BLaER1 (cell line): ENCODE results near the gene TUNAR.
A peak's percentile ranks its signal among the peaks of the same experiment; 100 is the strongest.

Source experiments
- H3K27ac ChIP-seq: shearing (Covaris generic); formaldehyde crosslinking; 2 replicates; pipeline ENCODE4 v1.8.1; 2022
- H3K27me3 ChIP-seq: shearing (Covaris generic); formaldehyde crosslinking; 2 replicates; pipeline ENCODE4 v1.8.1; 2022
- H3K36me3 ChIP-seq: shearing (Covaris generic); formaldehyde crosslinking; 2 replicates; pipeline ENCODE4 v1.8.1; 2022
- H3K4me1 ChIP-seq: shearing (Covaris generic); formaldehyde crosslinking; 2 replicates; pipeline ENCODE4 v1.8.1; 2022
- H3K4me2 ChIP-seq: shearing (Covaris generic); formaldehyde crosslinking; 2 replicates; pipeline ENCODE4 v1.8.1; 2022
- H3K4me3 ChIP-seq: shearing (Covaris generic); formaldehyde crosslinking; 2 replicates; pipeline ENCODE4 v1.8.1; 2022
- H3K9ac ChIP-seq: shearing (Covaris generic); formaldehyde crosslinking; 2 replicates; pipeline ENCODE4 v1.8.1; 2022
- H3K9me3 ChIP-seq: shearing (Covaris generic); formaldehyde crosslinking; 2 replicates; pipeline ENCODE4 v1.8.1; 2022
- H4K20me1 ChIP-seq: shearing (Covaris generic); formaldehyde crosslinking; 2 replicates; pipeline ENCODE4 v1.8.1; 2022
- Cebpa-rat ChIP-seq: shearing (Covaris generic); IDR thresholded peaks from 2 replicates; pipeline ENCODE4 v1.8.1; 2022

Gene TUNAR

DNA sequence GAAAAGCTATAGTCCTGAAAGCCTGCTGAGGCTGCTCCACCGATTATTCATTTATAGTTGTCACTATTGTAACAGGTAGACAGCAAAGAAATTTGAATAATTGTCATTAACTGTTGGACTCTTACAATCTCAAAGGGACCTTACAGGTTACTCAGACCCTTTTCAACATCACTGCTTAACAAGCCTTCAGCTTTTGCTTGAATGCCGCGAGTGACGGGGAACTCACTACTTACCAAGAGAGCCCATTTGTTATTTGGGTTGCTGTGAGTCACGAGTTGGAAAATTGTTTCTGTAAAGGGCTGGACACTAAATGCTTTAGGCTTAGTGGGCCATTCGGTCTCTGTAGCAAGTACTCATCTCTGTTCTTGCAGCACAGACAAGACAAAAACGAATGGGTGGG, 5.9 kb upstream of the TUNAR start:
- no peak for TF ChIP-seq Cebpa-rat
- no peak overlapping the region for H3K4me3 ChIP-seq
- peaks cover 22% of the 10 kb centered on the region for H3K27me3 ChIP-seq

DNA sequence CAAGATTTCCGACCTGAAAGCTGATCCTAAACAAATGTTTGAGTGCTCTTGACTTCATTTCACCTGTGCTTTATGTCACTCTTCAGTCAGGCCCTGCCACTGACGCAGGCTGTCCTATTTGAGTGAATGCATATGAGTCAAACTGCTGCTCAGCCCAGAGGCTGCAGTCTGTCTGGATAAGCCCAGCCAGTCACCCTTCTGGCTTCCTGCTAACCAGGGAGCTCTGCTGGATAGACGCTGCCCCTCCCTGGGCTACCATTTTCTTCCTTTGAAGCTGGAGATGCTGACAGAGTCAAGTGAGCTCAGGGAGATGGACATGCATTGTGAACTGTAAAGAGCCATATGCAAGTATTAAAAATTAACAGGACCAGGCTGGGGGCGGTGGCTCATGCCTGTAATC, 5.1 kb upstream of the TUNAR start:
- H3K4me2 ChIP-seq: no peak overlapping the region
- H3K27ac ChIP-seq: no peak overlapping the region
- no peaks in the 10 kb centered on the region; the same call in 1 of the 2 replicates for H4K20me1 ChIP-seq
- no peaks in the 10 kb centered on the region for H3K36me3 ChIP-seq
- TF ChIP-seq Cebpa-rat: no peak
- no peak overlapping the region for H3K4me3 ChIP-seq
- H3K27me3 ChIP-seq: peaks cover 29% of the 10 kb centered on the region
- H3K4me1 ChIP-seq: 0 out of 2 replicates have a peak, but pooled peaks cover 4% of the 10 kb centered on the region
- no peak overlapping the region for H3K9ac ChIP-seq
- no peaks in the 10 kb centered on the region for H3K9me3 ChIP-seq

More for the DNA sequence above, 5.9 kb upstream of the TUNAR start:
- H3K4me1 ChIP-seq: 0 out of 2 replicates have a peak, but pooled peaks cover 3% of the 10 kb centered on the region
- H3K4me2 ChIP-seq: no peak overlapping the region
- H3K9ac ChIP-seq: no peak overlapping the region
- no peaks in the 10 kb centered on the region for H3K9me3 ChIP-seq
- H4K20me1 ChIP-seq: no peaks in the 10 kb centered on the region; the same call in 1 of the 2 replicates
- no peaks in the 10 kb centered on the region for H3K36me3 ChIP-seq
- H3K27ac ChIP-seq: no peak overlapping the region

DNA sequence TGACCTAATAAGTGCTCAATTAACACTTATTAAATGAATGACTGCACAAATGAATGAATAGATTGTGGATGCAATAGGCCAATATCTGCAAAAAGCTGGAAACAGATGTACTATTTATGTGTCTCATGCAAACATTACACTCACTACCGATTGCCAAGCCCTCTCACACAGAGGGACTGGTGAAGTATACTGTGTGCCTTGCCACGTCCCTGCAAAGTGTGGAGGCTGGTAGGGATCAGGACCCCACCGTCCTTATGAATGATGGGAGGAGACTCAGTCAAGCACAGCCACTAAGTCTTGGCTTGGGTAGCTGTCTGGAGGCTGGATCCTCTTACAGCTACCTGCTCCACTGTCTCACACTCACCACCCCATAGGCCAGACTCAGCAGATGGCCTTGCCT, 3.9 kb upstream of the TUNAR start:
- H3K4me2 ChIP-seq: no peak overlapping the region
- H3K36me3 ChIP-seq: no peaks in the 10 kb centered on the region
- no peaks in the 10 kb centered on the region; the same call in 1 of the 2 replicates for H4K20me1 ChIP-seq
- no peak overlapping the region for H3K9ac ChIP-seq
- no peak overlapping the region for H3K27ac ChIP-seq
- H3K27me3 ChIP-seq: peaks cover 41% of the 10 kb centered on the region
- peaks cover 14% of the 10 kb centered on the region for H3K4me1 ChIP-seq
- H3K9me3 ChIP-seq: no peaks in the 10 kb centered on the region
- H3K4me3 ChIP-seq: no peak overlapping the region
- TF ChIP-seq Cebpa-rat: no peak

DNA sequence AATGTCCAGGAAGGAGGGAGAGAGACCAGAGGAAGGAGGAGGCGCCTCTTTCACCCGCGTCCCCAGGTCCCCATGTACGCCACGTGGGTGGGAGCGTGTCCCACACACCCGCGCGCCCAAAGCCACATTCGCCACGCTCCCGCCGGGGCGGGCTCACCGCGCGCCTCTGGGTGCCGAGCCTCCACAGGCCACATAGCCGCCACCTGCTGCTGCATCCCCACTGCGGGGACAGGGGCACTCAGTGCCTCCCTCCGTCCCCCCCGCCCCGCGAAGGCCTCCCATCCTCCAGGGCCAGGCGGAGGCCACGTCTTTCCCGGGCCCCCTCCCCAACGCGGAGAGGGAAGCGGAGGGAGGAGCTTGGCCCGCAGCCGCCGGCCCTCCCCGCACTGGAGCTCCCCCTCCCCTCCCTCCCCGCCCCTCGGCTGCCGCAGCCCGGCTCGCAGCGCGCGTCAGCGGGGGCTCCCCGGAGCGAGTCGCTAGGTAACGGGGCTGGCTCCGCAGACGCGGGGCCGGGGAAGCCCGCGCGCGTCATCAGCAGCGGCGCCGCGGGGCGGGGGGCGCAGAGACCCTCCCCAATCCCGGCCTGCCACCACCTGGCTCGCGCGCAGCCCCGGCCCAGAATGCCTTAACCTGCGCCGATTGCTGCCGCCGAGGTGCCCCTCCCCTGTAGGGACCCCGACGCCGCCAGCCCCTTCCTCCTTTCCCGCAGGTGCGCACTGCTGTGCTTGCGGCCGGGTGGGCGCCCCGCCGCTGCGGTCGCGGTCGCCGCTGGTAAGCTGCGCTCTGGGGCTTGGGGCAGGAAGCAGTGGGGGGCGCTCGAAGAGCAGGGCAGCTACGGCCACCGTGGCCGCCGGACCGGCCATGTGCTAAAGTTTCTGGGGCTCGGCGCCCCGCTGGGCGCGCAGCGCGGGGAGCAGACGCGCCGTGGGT, 536 bp upstream of the TUNAR start:
- TF ChIP-seq Cebpa-rat: no peak
- H3K9ac ChIP-seq: peak overlapping the region; percentile 70
- peak overlapping the region; percentile 79 for H3K4me3 ChIP-seq
- peaks cover 26% of the 10 kb centered on the region for H3K4me1 ChIP-seq
- H3K27ac ChIP-seq: peak overlapping the region; percentile 72
- no peaks in the 10 kb centered on the region for H3K36me3 ChIP-seq
- peaks cover 14% of the 10 kb centered on the region; the same call in 1 of the 2 replicates for H4K20me1 ChIP-seq
- no peaks in the 10 kb centered on the region for H3K9me3 ChIP-seq
- H3K27me3 ChIP-seq: peaks cover 59% of the 10 kb centered on the region
- peak overlapping the region; percentile 96 for H3K4me2 ChIP-seq

DNA sequence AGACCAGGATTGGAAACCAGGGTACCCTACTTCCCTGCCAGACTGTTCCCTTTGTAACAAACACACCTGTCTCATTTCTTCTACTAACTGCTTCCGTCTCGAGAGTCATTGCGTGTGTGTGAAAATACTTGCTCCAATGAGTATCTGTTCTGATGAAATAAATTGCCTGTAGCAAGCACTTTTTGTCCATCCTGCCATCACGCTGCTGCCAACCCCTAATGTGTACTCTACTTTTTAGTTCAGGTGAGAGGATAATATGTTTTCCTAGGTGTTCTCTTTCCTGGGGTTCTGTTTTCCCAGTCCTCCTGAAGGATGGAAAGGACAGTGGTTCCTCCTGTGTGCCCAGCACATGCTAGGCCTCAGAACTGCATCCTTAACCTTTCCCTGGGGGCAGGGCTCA, 1.0 kb downstream of the TUNAR start:
- H3K4me3 ChIP-seq: peak overlapping the region; percentile 79
- H3K27me3 ChIP-seq: peaks cover 65% of the 10 kb centered on the region
- 0 out of 2 replicates have a peak overlapping the region, but pooled peaks have one; percentile 70 for H3K9ac ChIP-seq
- no peak for TF ChIP-seq Cebpa-rat
- H3K4me1 ChIP-seq: peaks cover 35% of the 10 kb centered on the region
- H4K20me1 ChIP-seq: peaks cover 14% of the 10 kb centered on the region; the same call in 1 of the 2 replicates
- no peaks in the 10 kb centered on the region for H3K9me3 ChIP-seq
- no peaks in the 10 kb centered on the region for H3K36me3 ChIP-seq
- H3K27ac ChIP-seq: no peak overlapping the region
- H3K4me2 ChIP-seq: peak overlapping the region; percentile 96

DNA sequence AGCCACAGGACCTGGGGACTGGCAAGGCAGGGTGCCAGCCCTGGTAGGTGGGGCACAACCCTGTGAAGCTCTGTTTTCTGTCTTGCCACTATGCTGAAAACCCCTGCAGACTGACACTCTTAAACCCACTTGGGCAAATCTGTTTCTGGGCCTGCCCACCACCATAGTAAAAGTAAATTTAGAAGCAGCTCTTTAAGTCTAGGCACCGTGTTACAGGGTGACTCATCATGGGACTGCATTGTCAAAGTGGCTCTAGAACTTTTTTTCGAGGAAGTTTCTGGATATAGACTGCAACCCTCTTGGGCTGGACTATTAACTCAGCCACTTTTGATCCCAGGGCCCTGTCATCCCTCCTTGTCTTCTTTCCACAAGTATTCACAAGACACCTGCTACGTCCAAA, 7.7 kb downstream of the TUNAR start:
- Histone ChIP-seq H3K9me3 (no peaks in the 10 kb centered on the region), H3K27me3 (peaks cover 10% of the 10 kb centered on the region; the same call in 1 of the 2 replicates), H3K4me2 (no peak overlapping the region), H3K27ac (no peak overlapping the region), H3K4me3 (no peak overlapping the region), H4K20me1 (0 out of 2 replicates have a peak, but pooled peaks cover 7% of the 10 kb centered on the region), H3K9ac (no peak overlapping the region), H3K36me3 (no peaks in the 10 kb centered on the region), H3K4me1 (peaks cover 80% of the 10 kb centered on the region)
- TF ChIP-seq Cebpa-rat: no peak

DNA sequence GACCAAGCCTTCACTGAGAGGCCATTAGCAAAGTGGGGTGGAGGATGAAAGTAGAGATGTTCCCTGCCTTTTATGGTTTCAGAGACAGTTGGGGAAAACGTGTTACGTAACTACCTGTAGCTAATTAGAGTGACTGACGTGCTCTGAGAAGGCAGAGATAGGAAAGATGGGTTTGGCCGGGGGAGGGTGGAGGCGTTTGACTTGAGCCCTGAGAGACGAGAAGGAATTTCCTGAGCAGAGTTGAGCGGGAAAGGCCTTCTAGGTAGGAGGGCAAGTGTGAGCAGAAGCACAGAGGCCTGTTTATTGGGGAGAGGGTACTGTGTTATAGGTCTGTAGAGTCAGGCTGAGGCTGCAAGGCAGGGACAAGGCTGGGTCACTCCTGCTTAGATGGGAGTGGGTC, 8.6 kb downstream of the TUNAR start:
- H3K27ac ChIP-seq: 0 out of 2 replicates have a peak overlapping the region, but pooled peaks have one; percentile 33
- no peaks in the 10 kb centered on the region for H3K36me3 ChIP-seq
- H3K4me3 ChIP-seq: no peak overlapping the region
- H3K4me2 ChIP-seq: peak overlapping the region; percentile 23
- H3K4me1 ChIP-seq: peaks cover 89% of the 10 kb centered on the region
- H3K9ac ChIP-seq: no peak overlapping the region
- TF ChIP-seq Cebpa-rat: no peak
- 0 out of 2 replicates have a peak, but pooled peaks cover 5% of the 10 kb centered on the region for H4K20me1 ChIP-seq
- H3K27me3 ChIP-seq: peaks cover 10% of the 10 kb centered on the region; the same call in 1 of the 2 replicates
- H3K9me3 ChIP-seq: no peaks in the 10 kb centered on the region

DNA sequence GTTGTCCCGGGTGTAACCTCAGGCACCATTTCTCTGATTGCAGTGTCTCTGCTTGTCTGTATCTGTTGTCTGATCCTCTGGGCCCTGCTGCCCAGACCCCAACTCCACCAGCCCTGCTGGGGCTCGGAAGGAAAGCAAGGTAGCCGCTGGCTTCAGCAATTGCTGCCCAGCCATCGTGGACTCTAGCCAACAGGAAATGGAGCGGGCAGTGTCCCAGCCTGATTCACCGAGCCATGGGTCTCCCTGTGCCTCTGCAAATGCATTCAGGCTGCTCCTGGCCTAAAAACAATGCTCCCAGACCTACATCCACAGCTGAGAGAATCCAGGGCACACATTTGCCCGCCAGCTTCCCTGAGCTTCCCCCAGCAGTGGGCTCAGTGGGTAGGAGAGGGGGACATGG, 9.2 kb downstream of the TUNAR start:
- Histone ChIP-seq H3K4me1 (peaks cover 90% of the 10 kb centered on the region), H3K27me3 (peaks cover 8% of the 10 kb centered on the region; the same call in 1 of the 2 replicates), H3K27ac (0 out of 2 replicates have a peak overlapping the region, but pooled peaks have one; percentile 33), H3K9ac (no peak overlapping the region), H4K20me1 (no peaks in the 10 kb centered on the region), H3K36me3 (no peaks in the 10 kb centered on the region), H3K4me2 (peak overlapping the region; percentile 23), H3K9me3 (no peaks in the 10 kb centered on the region), H3K4me3 (no peak overlapping the region)
- TF ChIP-seq Cebpa-rat: no peak

DNA sequence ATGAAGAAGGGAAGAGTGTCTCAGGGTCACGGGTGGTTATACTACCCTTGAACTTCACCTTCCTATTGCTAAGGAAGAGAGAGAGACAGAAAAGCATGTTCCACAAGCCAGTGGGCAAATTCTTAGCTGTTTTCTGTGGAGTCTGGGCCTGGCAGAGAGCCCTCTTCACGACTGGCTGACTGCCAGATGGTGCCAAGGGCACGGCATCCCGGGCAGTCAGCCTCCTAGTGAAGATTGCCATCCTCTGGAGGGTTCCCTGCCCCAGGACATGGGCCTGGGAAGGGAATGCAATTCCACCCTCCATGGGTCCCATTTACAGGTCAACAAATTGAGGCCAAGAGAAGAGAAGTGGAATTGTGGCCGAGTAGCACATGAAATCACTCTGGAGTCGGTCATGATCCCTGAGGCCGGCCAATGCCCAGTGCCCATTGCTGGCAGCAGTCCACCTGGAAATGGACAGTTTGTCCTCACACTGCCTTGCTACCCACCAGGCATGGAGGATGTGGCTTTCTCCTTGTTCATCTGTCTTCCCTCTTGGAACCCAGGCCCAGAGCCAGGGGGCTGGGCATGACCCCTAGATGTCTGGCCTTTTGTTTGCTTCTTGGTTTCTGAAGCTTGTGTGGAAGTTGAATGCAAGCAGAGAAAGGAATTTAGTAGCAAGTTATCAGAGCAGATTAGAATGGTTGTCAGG, 9.9 kb downstream of the TUNAR start:
- TF ChIP-seq Cebpa-rat: no peak
- Histone ChIP-seq H3K9ac (no peak overlapping the region), H3K27ac (0 out of 2 replicates have a peak overlapping the region, but pooled peaks have one; percentile 33), H3K4me1 (peaks cover 90% of the 10 kb centered on the region), H3K4me3 (no peak overlapping the region), H4K20me1 (no peaks in the 10 kb centered on the region), H3K27me3 (peaks cover 2% of the 10 kb centered on the region; the same call in 1 of the 2 replicates), H3K4me2 (peak overlapping the region; percentile 23), H3K9me3 (no peaks in the 10 kb centered on the region), H3K36me3 (no peaks in the 10 kb centered on the region)
